Coronary artery (tissue), 2 donors: ENCODE measurements around the gene TREH.
"Not testable (repeated sequence)": the region's sequence is repeated elsewhere in the genome, so short reads cannot be mapped to it uniquely, and the experiment has no call there.

ENCODE experiments used
- DNase-seq: peaks from one replicate; pipeline ENCODE4 v3.0.0-alpha.2; 2017; ENCODE audit warnings: low spot score
- H3K27ac ChIP-seq, 2 donors: fragments of 200-600 bp; sonication (generic); one replicate each; pipeline ENCODE4 v1.5.1; 2016 to 2019
- H3K4me3 ChIP-seq: fragments of 200-600 bp; sonication (generic); 2 replicates; pipeline ENCODE4 v1.5.1; 2016; ENCODE audit warnings: mild to moderate bottlenecking, moderate library complexity
- CTCF ChIP-seq: fragments of 200-600 bp; sonication (generic); IDR thresholded peaks from one replicate; pipeline ENCODE4 v1.5.1; 2019; ENCODE audit warnings: antibody characterized with exemption

TREH gene

GRCh38 chr11:118618115-118618990 is 61.1 kb downstream of the TREH start:
- H3K27ac ChIP-seq: peak overlapping the region; percentile 90 to 95
- no peak for DNase-seq
- no peak for TF ChIP-seq CTCF
- peak overlapping the region; percentile 8 for H3K4me3 ChIP-seq

GRCh38 chr11:118615976-118616371 is 63.5 kb downstream of the TREH start:
- TF ChIP-seq CTCF: no peak
- peak; percentile 68 for DNase-seq
- Histone ChIP-seq H3K27ac (peak overlapping the region; percentile 18 to 56), H3K4me3 (no peak overlapping the region)

DNA sequence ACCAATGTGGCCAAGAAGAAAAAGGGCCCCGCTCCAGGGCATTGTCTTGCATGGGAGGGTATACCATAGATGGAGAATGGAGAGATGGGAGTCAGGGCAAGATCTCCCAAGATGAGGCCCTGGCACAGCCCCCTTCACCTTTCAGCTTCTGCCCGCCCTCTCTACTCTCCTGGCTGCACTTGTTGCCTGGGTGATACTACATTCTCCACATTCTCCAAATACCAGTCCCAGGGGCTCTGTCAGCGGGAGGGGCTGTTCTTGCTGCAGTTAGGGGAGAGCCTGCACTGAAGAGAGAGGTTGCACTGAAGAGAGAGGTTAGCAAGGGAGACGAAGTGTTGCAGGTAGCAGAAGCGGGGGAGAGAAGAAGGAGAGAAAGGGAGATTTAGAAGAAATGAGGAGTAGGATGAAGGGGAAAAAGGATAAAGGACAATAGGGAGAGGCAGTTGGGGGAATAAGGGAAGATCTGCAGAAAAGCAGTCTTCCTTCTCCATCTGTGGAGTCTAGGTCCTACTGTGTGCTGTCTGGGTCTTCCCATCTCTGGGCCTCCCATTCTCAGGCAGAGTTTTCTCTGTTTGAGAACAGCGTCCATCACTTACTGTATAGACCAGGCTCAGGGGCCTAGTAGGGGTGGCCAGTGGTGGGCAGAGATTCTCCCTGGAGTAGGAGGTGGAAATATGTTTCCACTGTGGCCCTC is 64.0 kb downstream of the TREH start:
- Histone ChIP-seq H3K4me3 (no peak overlapping the region), H3K27ac (peak overlapping the region in 1 of 2 donors; percentile 56)
- DNase-seq: peak; percentile 31
- TF ChIP-seq CTCF: no peak

GRCh38 chr11:118614511-118614910 is 64.9 kb downstream of the TREH start:
- DNase-seq: no peak
- no peak overlapping the region for H3K4me3 ChIP-seq
- TF ChIP-seq CTCF: no peak
- H3K27ac ChIP-seq: peak overlapping the region in 1 of 2 donors; percentile 56

DNA sequence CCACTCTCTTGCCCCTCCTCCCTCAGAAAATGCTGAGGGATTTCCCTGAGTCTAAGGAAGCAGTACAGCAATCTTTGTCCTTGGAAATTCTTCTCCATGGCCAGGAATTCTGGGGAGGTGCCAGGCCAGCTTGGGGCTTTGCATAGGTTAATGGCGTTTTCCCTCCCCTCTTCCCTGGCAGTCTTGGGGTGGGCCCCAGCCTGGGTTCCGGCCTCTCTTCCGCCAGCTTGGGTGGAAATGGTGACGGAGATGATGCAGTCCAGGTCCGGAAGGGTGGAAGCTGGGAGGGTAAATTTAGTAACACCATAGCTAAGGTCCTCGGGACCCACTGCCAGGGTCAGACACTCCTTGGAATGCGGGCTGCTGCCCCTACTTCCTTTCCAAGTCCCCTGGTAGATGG is 67.1 kb downstream of the TREH start:
- Histone ChIP-seq H3K4me3 (peak overlapping the region; percentile 42), H3K27ac (peak overlapping the region; percentile 66 to 85)
- TF ChIP-seq CTCF: no peak
- DNase-seq: no peak

DNA sequence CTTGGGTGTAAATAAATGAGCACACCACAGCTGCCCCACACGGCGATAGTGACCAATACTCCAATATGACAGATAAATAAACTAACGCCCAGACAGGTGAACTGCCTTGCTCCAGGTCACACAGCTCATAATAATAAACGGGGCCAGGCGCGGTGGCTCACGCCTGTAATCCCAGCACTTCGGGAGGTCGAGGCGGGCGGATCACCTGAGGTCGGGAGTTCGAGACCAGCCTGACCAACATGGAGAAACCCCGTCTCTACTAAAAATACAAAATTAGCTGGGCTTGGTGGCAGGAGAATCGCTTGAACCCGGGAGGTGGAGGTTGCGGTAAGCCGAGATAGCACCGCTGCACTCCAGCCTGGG is 68.0 kb downstream of the TREH start:
- DNase-seq: not testable (repeated sequence)
- H3K4me3 ChIP-seq: peak overlapping the region; percentile 90

GRCh38 chr11:118610773-118611432 is 68.5 kb downstream of the TREH start:
- Histone ChIP-seq H3K27ac (peak overlapping the region; percentile 98), H3K4me3 (peak overlapping the region; percentile 90)
- TF ChIP-seq CTCF: peak; percentile 73
- DNase-seq: no peak

More for the DNA sequence above, 68.0 kb downstream of the TREH start:
- peak overlapping the region; percentile 98 for H3K27ac ChIP-seq
